ENCODE data around the gene ZNF597. TPM values are rescaled to one million over a fixed set of nuclear protein-coding genes. Genes with fewer than 3 reads are reported as not detected.

ZNF597 gene
- total RNA-seq, 1 experiment from 2014 or later: not detected

DNA sequence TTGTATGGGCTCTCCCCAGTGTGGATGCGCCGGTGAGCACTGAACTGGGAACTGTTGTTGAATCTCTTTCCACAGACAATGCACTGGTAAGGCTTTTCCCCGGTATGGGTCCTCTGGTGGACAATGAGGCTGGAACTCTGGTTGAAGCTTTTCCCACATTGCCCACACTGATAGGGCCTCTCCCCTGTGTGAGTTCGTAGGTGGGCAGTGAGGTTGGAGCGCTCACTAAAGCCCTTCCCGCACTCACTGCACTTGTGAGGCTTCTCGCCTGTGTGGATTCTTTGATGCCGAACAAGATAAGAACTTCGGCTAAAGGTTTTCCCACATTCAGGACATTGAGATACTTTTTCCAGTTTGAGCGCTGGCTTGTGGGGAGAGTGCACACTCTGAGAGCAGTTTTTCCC is 60.3 kb downstream of the ZNF597 start:
- H3K4me1 ChIP-seq (ENCODE audit: insufficient read depth, low read length): no peaks in the 10 kb centered on the region
- no peaks in the 10 kb centered on the region for H3F3A ChIP-seq (ENCODE audit: low read length, unreplicated experiment)
- H4K20me1 ChIP-seq (ENCODE audit: low read length): no peaks in the 10 kb centered on the region
- no TSS peak for BruUV-seq (replicated peaks)
- no peak overlapping the region for H3K9ac ChIP-seq (ENCODE audit: low read length)
- H3K79me2 ChIP-seq (ENCODE audit: low read length): no peaks in the 10 kb centered on the region
- DNase-seq: no peak
- H3K27me3 ChIP-seq (ENCODE audit: low read length): no peaks in the 10 kb centered on the region
- H3K9me2 ChIP-seq (replicated peaks; ENCODE audit: low read length): no peaks in the 10 kb centered on the region
- peak overlapping the region; percentile 1; the same call in 1 of the 2 replicates for H3K4me3 ChIP-seq (ENCODE audit: low read length)
- peaks cover 57% of the 10 kb centered on the region for H3K36me3 ChIP-seq (ENCODE audit: low read depth, low read length)
- ATAC-seq: no peak
- TF ChIP-seq EZH2phosphoT487 (IDR thresholded peaks at IDR 0.05; ENCODE audit: borderline replicate concordance, low read length): no peak
- TF ChIP-seq EZH2 (IDR thresholded peaks at IDR 0.05; ENCODE audit: low read length, unreplicated experiment): no peak
- TF ChIP-seq, protein P1, sequence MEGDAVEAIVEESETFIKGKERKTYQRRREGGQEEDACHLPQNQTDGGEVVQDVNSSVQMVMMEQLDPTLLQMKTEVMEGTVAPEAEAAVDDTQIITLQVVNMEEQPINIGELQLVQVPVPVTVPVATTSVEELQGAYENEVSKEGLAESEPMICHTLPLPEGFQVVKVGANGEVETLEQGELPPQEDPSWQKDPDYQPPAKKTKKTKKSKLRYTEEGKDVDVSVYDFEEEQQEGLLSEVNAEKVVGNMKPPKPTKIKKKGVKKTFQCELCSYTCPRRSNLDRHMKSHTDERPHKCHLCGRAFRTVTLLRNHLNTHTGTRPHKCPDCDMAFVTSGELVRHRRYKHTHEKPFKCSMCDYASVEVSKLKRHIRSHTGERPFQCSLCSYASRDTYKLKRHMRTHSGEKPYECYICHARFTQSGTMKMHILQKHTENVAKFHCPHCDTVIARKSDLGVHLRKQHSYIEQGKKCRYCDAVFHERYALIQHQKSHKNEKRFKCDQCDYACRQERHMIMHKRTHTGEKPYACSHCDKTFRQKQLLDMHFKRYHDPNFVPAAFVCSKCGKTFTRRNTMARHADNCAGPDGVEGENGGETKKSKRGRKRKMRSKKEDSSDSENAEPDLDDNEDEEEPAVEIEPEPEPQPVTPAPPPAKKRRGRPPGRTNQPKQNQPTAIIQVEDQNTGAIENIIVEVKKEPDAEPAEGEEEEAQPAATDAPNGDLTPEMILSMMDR (conservative IDR thresholded peaks at IDR 0.05; ENCODE audit: low read depth, low read length): no peak
- H3K9me3 ChIP-seq (ENCODE audit: low read length): peaks cover 31% of the 10 kb centered on the region
- intact Hi-C loops (cut with micrococcal nuclease): no loop called here
- ChIA-PET POLR2A (ENCODE audit: unreplicated experiment) (no interaction called here), CTCF (no interaction called here)
- H3K27ac ChIP-seq (ENCODE audit: low read length): no peak overlapping the region
- H2AFZ ChIP-seq (ENCODE audit: low read length): no peak overlapping the region
- H3K4me2 ChIP-seq (ENCODE audit: low read length): no peak overlapping the region

Small RNA genes lying within 50 kb of the gene (microRNA-seq; reads per million reads assigned to microRNA genes)
- not detected for gene MIR6126 (ENCODE audit: unreplicated experiment)

Other genes with a start within 250 kb of the ZNF597 start
- gene ZNF200, start 208.3 kb downstream of the ZNF597 start, total RNA-seq (2014; rRNA removed): 4.7 and 5.0 TPM in 2 replicates
- gene MEFV, start 186.9 kb downstream of the ZNF597 start, total RNA-seq (2014; rRNA removed): 0.04 TPM in 1 of 2 replicates, not detected in the other
- gene ZNF263, start 160.0 kb downstream of the ZNF597 start, total RNA-seq (2014; rRNA removed): 52.2 and 68.7 TPM in 2 replicates
- gene TIGD7, start 138.1 kb downstream of the ZNF597 start, total RNA-seq (2014; rRNA removed): 4.4 and 5.5 TPM in 2 replicates
- 15.9 and 20.1 TPM in 2 replicates for gene ZNF75A, start 138.0 kb downstream of the ZNF597 start, total RNA-seq (2014; rRNA removed)
- gene OR2C1, start 87.6 kb downstream of the ZNF597 start, total RNA-seq (2014; rRNA removed): not detected in 2 replicates
- gene ZSCAN32, start 42.5 kb downstream of the ZNF597 start, total RNA-seq (2014; rRNA removed): 5.9 and 7.5 TPM in 2 replicates
- 9.5 and 11.3 TPM in 2 replicates for gene ZNF174, start 42.3 kb downstream of the ZNF597 start, total RNA-seq (2014; rRNA removed)
- gene NAA60, start 176 bp upstream of the ZNF597 start, total RNA-seq (2014; rRNA removed): 7.6 and 9.3 TPM in 2 replicates
- gene C16orf90, start 52.0 kb upstream of the ZNF597 start, total RNA-seq (2014; rRNA removed): not detected in 2 replicates
- gene CLUAP1, start 57.5 kb upstream of the ZNF597 start, total RNA-seq (2014; rRNA removed): 6.2 and 7.9 TPM in 2 replicates
- gene NLRC3, start 133.9 kb upstream of the ZNF597 start, total RNA-seq (2014; rRNA removed): not detected in 2 replicates
- 5.1 and 5.9 TPM in 2 replicates for gene SLX4, start 168.1 kb upstream of the ZNF597 start, total RNA-seq (2014; rRNA removed)
- gene DNASE1, start 211.2 kb upstream of the ZNF597 start, total RNA-seq (2014; rRNA removed): 9.3 and 14.0 TPM in 2 replicates

All from PC-3 (cell line).